Measurements from ENCODE around the gene SMURF2.
"Not testable (repeated sequence)": the region's sequence is repeated elsewhere in the genome, so short reads cannot be mapped to it uniquely, and the experiment has no call there.

SMURF2 gene

DNA sequence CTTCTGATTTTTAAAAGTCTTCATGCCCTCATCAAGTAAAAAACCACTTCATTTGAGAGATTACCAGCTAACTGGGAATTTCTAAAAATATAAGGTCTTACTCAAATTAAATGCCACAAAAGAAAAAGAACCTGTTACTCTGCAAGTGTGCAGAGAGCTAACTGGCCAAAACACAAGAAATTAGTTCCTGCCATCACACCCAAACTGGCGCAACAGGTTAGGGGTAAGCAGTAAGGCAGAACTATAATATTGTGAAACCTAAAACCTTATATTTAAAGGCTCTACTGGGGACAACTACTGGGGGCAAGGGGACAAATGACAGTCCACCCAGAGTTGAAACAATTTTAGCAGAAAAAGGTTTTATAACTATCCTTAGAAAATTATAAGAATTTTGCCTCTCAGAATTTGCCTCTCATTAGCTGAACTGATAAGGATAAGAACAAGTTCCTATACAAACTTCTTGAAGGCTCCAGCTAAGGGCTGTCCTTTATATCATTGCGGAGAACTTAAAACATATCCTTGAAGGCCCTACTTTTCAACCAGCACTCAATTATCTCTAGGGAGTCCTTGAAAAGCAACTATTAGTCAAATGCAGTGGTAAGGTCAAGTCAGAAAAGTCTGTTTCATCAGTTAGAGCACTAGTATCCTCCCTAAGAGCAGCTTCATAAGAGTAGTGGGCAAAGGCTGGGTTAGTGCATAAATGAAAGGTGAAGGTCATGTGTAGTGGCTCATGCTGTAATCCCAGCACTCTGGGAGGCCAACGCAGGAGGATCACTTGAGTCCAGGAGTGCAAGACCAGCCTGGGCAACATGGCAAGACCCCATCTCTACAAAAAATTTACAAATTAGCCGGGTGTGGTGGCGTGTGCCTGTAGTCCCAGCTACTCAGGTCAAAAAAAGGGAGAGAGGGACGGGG, 31.5 kb downstream of the SMURF2 start:
- DNase-seq: no peak

DNA sequence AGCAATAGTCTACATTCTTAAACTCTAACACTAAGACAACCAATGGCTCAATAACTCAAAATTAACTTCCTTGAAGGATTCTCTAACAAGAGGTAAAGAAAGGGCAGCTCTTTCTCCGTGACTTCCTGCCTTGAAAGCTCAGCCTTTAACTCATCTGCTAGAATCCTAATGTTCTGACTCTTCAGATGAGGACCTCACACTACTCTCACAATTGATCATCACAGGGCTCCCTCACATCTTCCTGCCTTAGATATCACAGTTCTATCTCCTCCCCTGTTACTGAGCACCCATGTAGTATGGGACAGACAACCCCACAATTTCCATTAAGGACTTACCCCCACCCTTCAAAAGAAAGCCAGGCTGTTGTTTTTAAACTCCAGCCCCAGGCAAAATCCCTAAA, 33.5 kb downstream of the SMURF2 start:
- DNase-seq: no peak

DNA sequence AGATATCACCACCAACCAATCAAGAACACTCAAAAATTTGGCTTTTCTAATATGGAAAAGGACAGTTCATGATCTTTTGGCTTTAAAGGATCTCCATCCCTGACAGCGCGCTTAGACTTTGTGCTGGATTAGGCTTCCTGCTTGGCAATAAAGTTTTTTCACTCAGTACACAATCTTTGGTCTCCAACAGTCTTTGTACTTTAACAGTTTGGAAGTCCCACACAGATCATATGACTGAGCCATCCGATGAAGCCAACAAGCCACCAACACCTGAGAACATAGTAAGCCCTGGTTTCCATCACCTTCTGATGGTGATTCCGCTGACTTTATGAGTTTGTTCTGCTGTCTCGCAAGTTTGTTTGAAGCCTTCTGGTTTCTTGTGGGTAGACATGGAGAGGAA, 34.3 kb downstream of the SMURF2 start:
- no peak for DNase-seq

DNA sequence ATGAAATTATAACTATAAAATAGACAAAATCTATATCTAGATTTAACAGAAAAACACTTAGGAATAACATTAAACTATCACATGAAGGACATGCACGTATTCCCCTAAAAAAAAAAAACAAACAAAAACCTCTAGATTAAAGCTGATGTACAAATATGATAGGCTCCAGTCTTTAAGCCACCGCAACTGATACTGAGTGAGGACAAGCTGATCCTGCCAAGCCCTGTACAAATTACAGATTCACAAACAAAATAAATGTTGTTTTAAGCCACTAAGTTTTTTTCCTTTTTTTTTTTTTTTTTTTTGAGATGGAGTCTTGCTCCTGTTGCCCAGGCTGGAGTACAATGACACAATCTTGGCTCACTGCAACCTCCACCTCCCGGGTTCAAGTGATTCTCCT, 35.3 kb downstream of the SMURF2 start:
- DNase-seq: no peak

DNA sequence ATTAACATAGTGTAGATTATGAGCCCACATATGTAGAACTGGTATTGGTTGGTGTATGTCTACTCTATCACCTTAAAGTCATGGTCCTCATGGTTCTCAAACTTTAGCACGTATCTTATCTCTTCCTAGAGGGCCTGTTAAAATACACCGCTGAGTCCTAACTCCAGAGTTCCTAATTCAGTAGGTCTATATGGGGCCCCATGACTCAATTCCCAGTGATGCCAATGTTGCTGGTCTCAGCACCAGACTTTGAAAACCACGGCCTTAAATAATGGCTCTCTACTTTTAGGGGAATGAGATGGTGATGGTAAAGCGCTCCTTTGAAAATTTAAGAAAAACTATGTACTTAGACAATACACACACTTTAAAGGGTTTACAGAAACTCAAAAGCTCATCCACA, 36.6 kb downstream of the SMURF2 start:
- DNase-seq: no peak

DNA sequence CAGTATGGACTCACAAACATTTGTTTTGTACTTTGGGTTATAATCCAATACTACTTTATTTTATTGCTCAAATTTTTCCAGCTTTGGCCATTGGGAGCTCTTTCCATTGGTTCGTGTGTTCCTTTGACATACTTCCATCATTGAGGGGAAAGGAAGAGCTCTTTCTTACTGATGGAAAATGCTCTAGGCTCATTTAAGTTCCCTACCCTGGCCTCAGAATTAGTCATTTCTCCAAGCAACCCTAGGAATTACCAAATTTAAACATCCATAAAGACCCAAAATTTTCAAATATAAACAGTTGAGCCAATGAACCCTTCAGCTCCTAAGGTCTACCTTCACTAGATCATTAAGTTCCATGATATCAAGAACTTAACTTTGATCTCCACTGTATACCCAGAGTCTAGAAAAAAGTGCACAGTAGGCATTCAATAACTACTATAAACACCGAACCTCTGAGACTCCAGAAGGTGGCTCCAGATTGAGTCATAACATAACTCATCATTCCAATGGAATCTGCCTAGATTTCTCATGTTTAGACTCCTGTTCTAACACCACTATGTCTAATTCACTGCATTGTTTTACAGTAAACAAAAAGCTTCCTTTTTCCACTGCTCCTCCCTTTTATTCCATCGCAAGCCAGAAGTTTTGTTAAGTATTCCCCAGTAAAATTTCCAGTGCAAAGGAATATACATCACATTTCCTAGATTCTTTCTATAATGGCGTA, 39.0 kb downstream of the SMURF2 start:
- DNase-seq: no peak

DNA sequence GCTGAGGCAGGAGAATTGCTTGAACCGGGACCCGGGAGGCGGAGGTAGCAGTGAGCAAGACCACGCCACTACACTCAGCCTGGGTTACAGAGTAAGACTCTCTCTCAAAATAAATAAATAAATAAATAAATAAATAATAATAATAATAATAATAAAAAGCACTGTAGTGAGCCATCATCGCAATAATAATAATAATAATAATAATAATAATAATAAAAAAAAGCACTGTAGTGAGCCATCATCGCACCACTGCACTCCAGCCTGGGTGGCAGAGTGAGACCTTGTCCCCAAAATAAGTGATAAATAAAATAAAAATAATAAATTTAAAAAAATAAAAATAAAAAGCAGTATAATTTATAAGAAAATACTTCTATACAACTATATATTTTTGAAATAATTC, 40.3 kb downstream of the SMURF2 start:
- no peak for DNase-seq

DNA sequence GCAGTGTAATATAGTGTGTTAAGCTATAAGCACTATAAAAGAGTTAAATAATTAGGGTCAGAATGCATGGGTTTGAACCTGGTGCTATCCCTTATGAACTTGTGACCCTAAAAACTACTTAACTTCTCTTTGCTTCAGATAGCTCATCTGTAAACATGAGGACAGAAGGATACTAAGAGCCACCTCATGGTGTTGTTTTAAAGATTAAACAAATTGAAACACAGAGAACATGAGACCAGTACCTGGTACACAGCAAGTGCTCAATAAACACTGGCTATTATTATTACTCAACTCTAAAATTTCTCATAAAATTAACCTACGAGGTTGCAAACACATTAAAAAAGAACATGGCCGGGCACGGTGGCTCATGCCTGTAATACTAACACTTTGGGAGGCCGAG, 43.3 kb downstream of the SMURF2 start:
- no peak for DNase-seq

DNA sequence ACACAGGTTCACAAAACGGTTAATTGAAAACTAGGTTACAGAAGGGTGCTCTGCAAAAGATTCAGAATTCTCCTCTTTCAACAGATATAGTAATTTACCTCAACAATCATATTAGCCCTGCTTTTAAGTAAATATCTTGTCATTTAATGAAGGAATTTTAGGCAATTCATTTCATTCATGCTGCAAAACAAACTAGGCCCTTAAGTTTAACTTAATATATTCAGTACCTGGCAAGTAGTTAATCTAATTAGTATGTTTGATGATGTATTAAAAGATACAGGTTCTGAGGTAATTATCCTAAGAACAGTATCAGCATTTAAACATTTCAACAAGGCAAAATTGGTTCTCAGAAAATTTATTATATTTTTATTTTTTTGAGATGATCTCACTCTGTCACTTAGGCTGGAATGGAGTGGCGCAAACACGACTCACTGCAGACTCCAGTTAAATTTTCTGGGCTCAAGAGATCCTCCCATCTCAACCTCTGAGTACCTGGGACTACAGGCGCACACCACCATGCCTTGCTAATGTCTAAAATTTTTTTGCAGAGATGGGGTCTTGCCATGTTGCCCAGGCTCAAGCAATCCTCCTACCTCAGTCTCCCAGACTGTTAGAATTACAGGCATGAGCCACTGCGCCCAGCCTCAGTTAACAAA, 44.9 kb downstream of the SMURF2 start:
- no peak for DNase-seq

DNA sequence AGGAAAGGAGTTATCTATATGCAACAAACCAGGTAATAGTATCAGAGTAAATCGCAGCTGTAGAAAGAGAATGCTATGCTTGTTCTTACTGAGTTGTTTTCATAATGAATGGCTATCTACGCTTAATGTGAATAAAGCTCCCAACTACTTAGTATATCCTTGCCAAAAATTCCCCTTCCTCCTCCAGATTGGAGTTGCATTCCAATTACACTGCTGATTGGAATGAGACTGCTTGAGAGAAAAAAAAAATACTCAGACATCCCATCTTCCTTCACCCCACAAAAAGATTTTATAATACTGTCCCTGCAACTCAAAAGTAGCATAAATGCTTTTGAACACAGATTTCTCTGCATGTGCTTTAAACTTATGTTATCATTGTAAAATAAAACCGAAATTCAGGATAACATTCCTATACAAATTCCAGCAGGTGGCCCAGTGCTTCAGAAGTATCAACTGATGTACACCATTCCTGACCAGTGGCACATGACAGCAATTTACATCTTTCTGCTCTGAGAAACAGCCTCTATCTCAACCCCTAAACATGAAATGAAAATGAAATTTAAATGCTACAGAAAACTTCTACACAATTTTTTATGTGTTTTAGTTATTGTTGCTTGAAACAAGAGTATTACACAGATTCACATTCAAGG, 47.0 kb downstream of the SMURF2 start:
- no peak for DNase-seq

DNA sequence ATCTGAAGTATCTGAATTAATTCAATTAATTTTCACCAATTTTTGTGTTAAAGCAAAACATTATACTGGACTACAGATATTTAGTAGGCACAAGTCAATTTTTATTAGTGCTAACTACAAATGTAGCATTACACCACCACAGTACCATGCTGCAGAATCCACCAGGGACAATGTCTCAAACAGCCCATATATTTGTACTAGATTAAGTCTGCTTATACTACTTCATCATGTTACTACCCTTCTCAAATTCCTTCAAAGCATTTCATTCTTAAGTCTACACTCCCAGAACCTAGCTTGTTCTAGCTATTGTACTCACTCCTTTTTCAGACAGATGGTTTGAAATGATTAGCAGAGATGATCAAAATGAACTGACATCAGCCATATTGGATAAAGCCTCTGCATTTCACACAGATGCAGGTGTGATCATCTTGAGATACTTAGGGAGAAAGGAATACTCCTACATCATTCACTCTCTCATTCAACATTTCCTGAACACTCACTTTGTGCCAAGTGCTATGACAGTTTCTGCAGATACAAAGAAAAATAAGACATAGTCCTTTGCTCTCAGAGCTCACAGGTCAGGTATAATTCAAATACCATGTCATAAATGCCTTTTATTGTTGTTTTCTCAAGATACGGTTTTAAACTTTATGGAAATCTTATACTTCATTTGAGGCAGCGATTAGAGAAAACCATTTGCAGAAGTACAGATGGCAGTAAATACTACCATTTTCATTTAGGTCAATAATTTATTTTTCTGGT, 47.7 kb downstream of the SMURF2 start:
- DNase-seq: no peak

DNA sequence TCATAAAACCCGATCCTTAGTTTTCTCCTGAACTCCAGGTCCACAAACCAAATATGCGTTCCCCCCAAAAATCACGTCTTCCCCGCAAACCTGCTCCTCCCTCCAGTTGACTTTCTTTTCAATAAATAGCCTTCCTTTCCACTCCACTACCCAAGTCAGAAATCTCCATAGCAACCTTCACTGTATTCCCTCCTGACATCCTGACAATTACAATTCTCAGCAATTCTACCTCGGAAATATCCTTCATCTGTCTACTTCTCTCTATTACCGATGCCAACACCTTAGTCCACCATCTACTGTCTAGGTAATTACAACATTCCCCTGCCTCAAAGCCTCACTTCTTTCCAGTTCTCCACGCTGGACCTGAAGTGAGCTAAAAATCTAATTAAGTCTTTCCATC, 50.7 kb downstream of the SMURF2 start:
- DNase-seq: no peak

DNA sequence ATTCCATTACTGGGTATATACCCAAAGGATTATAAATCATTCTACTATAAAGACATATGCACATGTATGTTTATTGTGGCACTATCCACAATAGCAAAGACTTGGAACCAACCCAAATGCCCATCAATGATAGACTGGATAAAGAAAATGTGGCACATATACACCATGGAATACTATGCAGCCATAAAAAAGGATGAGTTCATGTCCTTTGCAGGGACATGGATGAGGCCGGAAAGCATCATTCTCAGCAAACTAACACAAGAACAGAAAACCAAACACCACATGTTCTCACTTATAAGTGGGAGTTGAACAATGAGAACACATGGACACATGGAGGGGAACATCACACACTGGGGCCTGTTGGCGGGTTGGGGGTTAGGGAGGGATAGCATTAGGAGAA, 51.9 kb downstream of the SMURF2 start:
- DNase-seq: not testable (repeated sequence)

DNA sequence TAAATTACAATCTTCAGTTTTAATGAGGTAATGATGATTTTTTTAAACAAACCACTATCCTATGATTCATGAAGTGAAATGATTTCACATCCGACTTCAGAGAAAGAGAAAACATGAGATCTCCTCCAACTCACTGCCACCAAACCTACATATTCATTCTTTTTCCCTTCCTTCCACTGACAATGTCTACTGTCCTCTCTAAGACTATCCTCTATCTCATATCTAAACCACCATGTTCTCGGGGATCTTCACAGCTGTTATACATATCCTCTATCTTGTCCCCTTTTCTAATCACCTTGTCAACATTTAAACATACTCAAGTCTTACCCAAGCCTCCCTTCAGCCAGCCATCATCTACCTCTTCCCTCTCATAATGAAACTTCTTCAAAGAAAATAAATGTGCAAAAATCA, 53.5 kb downstream of the SMURF2 start:
- DNase-seq: no peak

DNA sequence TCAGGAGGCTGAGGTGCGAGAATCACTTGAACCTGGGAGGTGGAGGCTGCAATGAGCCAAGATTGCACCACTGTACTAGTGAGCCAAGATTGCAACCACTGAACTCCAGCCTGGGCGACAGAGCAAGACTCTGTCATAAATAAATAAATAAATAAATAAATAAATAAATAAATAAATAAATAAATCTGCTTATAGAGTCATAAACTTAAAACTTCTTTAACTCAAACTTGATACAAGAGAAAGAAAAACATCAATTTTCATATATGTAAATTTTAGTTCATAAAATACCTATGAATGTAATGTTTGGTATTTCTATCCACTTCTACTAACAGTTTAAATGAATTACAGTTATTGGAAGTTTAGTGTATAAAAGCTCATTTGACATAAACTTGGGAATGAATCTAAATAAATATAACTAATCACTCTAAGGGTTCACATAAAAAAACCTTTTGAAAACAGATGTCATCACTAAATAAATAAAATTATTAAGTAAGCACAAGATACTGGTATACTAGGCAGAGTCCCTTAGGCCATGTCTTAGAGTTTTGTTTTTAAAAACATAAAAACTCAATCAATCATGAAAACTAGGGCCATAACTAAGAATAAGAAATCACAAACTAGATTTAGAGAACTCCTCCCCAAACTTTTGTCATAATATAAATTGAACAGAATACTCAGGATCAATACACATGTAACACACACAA, 54.1 kb downstream of the SMURF2 start:
- DNase-seq: no peak

DNA sequence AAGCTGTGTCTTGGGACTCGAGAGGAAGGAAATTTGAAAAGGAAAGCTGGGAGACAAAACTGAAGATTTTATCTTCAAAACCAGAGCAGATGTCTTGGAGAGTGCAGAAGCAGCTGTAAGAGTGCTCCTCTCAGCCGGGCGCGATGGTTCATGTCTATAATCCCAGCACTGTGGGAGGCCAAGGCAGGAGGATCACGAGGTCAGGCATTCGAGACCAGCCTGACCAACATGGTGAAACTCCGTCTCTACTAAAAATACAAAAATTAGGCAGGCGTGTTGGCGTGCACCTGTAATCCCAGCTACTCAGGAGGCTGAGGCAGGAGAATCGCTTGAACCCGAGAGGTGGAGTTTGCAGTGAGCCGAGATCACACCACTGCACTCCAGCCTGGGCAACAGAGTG, 57.6 kb downstream of the SMURF2 start:
- not testable (repeated sequence) for DNase-seq

DNA sequence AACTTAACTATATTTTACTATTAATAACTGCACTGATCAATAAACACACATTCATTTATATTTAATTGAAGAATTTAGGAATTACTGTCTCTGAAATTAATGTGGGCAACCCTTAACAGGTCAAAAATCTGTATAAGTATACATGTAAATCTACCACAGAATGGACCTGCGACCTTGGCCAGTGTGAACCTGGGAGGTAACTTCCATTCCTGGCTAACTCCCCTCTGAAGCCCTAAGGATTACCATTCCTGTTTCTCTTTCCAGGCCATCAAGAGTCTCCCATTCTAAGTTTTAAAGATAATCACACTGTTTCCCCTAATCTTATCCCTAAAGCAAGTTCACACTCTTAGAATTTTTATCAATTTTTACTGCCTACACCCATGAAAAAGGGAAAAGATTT, 58.1 kb downstream of the SMURF2 start:
- DNase-seq: no peak

DNA sequence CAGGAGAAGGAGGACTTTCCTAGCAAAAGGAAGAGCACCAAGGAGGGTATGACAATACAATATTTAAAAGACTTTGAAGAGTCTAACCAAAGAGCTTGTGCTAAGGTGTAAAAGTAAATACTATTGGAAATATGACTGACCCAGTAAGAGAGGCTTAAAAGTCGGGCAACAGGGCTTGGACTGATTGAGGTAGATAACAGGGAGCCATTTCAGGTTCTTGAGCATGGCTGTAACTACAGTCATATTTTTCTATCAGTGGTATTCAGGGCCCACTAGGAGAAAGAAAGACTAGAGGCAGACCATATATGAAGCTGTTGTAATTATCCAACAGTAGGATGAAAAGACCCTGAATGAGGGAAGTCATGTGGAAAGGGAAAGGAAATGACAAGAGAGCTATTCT, 62.3 kb downstream of the SMURF2 start:
- no peak for DNase-seq

DNA sequence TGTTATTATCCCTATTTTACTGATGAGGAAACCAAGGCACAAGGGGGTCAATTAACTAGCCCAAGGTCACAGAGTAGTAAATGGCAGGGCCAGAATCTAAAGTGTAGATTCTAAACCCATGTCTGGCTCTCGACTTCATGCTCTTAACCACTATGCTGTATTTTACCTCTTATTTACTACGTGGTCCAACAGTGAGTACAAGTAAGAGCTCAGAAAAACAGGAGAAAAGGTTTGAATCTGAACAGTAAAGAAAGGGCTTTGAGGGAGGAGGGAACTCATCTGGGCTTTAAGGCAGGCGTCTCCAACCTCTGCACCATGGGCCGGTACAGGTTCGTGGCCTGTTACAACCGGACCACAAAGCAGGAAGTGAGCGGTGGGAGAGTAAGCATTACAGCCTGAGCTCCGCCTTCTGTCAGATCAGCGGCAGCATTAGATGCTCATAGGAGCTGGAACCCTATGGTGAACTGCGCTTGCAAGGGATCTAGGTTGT, 62.9 kb downstream of the SMURF2 start:
- peak; percentile 73 for DNase-seq

DNA sequence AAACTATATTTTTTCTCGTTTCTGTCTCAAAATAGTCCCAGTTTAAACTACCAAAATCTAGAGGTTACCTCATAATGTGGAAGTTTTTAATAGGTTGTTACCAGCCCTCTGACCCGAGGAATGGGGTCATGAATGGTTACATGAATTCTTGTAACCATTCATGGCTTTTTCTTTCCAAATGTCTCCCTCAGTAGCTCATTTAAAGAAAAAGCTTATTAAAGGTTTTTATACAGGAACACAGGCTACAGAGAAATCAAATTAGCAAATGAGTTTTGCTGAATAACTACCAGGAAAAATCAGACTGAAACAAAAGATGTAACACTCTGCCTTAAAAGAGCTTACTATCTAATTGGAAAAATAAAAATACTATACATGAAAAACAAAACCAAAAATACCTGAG, 63.4 kb downstream of the SMURF2 start:
- no peak for DNase-seq

DNA sequence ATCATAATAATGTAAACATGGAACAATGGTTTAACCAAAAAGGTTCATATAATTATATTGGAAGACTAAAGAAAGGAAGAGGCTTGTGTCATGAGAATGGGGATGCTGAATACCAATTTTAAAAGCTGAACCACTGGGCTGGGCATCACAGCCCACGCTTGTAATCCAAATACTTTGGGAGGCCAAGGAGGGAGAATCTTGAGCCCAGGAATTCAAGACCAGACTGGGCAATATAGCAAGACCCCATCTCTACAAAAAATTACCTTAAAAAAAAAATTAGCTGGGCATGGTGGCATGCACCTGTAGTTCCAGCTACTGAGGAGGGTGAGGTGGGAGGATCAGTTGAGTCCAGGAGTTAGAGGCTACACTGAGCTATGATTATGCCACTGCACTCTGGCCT, 65.1 kb downstream of the SMURF2 start:
- no peak for DNase-seq

DNA sequence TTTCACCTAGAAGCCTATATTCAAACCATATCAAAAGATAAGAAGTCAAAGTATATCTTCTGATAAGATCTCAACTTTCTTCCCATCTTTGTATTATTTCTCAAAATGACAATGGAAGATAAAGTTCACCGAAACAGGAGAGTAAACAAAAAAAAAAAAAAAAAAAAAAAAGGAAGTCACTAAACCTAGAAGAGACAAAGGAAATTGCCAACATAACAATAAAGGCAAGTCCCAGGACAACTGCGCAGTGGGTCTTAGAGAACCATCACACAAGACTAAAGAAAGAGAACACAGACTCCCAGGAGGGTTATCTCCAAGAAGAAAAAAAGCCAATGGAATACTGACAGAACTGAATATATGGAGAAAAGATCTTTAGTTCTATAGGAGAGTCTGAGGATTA, 65.7 kb downstream of the SMURF2 start:
- DNase-seq: no peak

All from activated CD8-positive, alpha-beta memory T cell treated with anti-CD3 and anti-CD28 coated beads, Interleukin-2, amount 50 U/mL, for 48 hours (primary cell).